GM19043 (cell line): ENCODE results near the gene MYLK4.

Experiments
- ATAC-seq: cut with Tn5 transposase; IDR thresholded peaks from one replicate; pipeline ENCODE4 v1.9.1; 2021; ENCODE audit warnings: low read depth; ENCODE audit not compliant: unreplicated experiment

The MYLK4 gene

DNA sequence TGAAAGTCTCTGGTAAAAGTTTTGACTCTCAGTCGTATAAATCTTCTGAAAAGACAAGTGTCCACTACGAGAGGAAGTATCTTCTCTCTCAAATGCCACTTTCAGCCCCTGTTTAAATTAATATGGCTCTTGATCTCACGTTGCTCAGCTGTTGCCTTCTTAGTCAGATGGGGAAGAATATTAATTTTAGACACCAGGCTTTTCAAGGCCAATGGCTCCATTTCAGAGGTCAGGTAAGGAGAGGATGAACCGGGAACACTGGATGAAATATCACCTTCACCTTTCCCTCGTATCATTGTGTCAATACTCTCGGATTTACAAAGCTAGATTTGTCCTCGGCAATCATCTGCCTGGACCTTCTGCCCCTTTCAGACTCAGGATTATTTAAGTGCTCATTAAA is at the start of gene MYLK4:
Gene MYLK4 (minus strand): TSS at position 91 of the 400 bp plus-strand sequence. CDS start 1,628 bp downstream, outside the sequence.
- no peak for ATAC-seq

DNA sequence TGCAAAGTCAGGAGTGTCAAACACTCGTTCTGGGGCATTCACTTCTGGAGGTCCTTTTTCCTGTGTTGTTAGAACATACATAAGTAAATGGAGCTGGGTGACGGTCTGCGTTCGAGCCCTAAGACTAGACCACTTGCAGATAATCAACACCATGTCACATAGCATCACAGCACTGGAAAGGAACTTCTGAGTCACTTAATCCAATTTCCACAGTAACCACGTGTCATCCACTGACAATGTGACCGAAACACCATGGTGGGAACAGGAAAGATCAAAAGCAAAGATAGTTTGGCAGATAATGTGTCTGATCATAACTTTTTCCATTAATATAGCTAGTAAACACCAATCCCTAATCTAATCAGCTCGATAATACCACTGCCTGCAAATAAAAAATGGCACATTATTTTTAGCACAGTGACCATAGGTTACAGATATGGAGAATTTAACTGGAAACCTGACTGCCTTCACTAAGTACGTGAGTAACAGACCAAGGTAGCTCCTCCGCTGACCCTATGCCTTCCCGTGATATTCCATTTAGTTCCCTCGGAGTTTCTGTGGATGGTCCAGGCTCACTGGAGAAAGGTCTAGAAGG is 49.3 kb upstream of the MYLK4 start:
- ATAC-seq = no peak

DNA sequence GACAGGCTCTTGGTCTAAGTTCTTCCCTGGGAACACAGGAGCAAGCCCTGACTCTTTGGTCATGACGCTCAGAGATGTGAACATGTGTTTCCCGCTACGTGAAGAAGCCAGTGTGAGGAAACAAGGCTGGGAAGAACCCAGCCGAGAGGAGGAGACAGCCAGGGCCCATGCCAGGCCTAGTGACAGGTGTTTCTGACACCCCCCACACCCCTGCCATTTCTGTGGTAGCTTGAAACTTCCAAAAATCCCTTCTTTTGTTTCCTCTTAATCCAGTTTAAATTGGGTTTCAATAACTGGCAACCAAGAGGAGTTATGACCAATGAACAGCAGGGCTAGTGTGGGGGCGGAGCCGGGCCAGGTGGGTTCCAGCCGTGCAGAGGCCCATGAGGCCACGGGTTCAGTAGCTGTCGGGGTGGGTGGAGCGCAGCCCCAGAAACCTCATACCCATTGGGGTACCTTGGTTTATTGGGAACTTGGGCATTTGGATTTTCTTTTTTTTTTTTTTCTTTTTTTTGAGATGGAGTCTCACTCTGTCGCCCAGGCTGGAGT is 47.9 kb upstream of the MYLK4 start:
- ATAC-seq = no peak

DNA sequence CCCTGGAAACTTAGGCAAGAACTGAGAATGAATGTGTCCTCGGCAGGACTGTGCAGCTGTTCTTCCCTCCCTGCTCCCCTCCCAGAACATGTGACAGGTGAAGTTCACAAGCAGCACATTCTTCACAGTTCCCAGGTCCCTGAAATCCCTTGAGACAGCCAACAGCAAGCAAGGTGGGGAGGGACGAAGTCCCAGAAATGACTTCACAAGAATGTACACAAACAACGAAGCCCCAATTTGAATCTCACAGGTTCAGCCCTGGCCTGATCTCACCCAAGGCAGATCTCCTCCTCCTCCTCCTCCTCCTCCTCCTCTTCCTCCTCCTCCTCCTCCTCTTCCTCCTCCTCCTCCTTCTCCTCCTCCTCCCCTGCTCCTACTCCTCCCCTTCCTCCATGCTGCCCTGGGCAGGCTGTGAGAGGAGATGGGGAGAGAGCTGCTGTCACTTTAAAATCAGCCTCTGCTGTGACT is 46.9 kb upstream of the MYLK4 start:
- no peak for ATAC-seq

DNA sequence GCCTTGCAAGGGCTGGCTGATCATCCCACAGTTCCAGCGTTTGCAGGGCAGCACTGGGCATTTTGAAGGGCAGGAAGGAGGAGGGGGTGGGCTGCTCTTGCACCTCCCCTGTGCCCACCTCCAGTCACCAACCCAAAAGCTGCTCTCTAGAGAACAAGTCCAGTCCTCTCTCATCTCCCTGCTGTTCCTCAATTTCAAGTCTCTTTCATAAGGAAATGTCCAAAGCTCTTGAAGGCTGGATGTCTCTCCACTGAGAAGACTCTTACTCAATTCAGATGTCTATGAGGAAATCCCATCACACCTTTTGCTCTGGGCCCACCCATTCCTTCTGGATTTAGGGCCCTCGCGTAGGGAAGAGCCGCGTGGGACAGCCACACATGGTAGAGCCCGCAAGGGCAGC is 46.1 kb upstream of the MYLK4 start:
- ATAC-seq = no peak

DNA sequence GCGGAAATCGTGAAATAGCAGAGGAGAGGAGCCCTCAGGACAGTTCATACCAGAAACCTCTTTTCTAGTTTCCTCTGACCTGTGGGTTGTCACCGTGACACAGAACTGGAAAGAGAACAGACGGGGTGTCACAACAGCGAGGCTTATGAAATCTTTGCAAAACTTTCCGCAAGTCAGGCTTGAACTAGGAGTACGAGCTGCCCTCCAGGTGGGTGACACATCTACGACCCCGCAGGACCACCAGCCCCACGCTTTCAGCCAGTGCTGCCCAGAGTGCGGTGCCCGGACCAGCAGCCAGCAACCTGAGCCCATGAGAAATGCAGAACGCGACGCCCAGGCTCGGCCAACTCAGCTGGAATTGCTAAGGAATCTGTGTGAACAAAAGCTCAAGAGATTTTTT is 45.2 kb upstream of the MYLK4 start:
- ATAC-seq = no peak

DNA sequence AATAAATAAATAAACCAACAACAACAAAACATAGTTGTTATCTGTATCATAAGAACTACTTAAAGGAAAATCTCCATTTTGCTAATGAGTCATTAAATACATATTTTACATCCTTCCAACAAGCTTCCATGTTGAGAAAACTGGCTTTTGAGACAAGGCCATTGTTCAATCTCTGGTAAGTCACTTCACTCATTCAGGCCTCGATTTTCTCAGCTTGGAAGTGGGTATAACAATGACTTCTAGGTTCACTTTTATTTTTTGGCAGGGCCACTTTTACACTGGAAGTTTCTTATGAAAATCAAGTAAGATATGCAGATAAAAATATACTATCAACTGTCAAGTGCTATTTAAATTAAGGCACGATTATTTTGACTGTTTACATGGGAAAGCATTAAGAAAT is 44.4 kb upstream of the MYLK4 start:
- ATAC-seq = no peak

DNA sequence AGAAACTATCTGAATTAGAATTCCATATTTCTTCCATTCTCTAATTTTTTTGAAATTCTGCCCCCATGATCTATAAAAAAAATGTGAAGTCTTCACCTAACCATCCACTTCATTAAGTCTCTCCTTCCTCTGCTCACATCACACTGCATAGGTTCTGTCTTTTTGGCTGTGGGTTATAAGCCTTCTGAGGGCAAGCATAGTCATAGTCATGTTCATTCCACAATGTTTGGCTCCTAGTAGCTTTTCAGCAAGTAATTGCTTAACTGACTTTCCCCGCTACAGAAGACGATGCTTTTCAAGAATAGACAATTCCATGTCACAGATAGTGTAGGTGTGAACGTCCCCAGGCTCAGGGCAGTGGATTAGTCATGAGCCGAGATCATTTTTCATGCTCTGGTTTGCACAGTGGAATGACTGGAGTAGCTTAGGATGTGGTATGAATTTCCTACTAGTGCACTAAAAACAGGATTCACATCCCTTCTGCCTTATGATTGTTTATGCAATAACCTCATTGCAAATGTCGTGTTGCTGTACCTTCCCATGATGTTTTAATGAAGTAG is 43.5 kb upstream of the MYLK4 start:
- no peak for ATAC-seq

DNA sequence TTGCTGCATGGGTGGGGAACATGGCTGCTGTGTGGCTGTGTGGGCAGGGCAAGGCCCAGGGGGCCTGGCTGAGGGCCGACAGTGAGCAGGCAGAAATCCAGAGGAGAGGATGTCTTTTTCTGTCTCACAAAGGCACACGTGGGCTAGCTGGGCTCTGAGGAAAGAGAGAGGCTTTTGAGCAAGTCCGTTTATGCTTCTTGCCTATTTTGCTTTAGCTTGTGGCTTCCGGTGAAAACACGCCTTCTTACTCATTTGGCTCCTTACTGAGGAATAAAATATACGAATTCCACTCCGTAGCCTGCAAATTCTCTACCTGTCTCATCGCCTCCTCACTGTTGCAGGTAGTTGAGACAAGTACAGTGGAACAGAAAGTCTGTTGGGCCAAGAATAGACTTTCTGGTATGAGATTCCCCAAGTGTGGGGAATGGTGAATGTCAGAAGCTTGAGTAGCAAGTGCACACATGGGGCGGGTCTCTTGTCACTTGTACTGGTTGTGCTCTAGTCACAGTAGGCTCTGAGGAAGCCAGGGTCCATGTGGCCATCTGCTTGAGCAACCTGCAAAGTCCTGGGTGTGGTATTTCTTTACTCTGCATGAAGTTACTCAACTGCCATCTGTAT is 42.9 kb upstream of the MYLK4 start:
- no peak for ATAC-seq

DNA sequence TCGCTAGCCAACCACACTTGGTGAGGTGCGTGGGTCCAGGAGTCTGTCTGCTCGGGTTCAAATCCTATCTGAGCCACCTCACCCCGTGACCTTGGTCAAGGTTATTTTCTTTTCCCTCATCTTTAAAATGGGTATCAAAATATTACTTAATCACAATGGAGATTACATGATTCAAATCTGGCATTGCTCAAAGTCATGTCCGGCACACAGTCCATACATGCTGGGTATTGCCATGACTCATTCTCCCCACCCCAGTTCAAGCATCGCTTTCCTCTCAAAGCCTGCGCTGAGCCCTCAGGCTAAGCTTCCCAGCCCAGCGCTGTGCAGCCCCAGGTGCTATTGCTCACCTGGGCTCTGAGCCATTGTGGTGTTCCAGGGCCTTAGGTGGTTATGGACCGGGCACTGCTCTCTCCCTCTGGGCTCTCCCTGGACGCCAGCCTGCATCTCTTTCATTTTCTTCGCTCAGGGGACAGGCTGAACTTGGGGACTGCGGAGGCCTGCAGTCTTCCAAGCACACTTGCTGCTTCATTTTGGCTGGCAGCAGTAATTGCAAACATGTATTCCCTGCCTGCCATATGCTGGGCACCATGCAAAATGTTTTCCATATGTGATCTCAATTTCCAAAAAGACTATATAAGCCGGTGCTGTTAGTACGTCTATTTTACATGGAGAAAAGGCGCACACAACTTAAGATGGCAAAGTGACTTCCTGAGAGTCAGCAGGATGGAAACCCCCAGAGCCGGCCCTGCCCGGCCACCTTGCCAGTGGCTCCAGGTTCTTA is 41.8 kb upstream of the MYLK4 start:
- no peak for ATAC-seq

DNA sequence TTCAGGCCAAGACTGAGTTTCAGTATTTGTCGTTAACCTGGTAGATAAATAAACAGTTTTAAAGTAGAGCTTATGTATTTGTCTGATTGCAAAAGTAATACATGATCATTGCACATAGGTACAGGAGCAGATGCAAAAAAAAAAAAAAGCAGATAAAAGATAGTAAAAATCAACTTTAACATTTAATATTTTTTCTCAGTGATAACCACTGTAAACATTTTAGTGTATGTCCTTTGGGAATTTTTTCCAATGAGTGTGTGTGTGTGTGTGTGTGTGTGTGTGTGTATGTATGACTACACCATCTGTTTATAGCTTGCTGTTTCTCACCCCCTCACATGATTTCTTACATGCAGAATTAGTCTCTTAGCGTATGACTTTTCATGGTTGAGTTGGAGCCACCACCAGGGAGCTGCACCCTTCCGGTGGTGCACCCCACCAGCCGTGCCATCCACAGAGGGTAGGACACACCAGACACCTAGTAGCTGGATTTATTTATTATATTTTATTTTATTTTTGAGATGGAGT is 40.8 kb upstream of the MYLK4 start:
- no peak for ATAC-seq

DNA sequence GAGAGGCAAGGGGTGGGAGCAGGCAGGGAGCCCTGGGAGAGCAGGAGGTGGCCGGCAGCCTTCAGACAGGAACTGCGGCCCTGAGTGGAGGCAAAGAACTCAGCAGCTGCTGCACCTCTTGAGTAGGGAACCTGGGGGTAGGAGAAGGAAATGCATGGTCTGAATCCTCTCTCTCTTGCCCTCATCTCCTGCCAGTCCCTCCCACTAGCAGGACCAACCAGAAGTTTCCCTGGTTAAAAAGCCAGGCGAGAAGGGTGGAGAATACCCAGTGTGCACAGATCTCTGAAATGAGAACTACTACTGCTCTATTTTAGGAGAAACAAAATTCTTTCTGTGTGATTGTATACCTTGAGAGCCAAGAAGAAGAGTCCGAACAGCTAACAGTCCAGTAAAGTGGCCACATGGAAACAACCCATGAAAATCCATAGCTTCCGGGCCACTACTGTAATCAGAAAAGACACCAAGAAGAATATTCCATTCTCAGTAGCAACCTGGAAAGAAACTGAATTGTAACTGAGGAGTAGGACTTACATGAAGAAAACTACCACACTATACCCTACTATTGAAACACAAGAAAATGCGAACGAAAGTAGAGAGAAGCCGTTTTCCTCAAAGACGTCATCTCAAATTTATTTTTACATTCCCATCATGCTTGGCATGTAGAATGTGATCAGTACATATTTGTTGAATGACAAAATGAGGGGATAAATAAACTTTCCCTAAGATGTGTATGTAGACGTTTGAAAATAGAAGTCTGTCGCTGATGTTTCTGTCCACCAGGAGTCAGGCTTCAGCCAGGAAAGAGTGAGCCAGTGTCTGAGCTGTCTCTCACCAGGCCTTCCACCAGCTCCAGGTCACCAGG is 40.1 kb upstream of the MYLK4 start:
- peak; percentile 68 for ATAC-seq

DNA sequence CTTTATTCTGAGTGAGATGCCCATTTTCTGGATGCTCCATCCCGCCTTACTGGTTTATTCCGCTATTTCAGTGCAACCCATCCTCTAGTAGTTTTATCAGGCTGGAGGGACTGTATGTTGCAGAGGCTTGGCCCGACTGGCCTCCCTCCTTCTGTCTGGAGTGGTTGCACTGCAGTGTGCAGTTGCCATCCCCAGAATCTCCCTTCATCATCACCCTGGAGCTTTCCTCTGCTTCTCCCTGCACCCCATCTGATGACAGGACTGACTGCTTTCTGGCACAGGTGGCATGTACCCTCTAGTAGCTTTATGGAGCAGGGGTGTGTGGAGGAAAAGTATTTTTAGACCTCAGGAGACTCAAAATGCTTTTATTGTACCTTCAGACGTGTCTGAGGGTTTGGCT is 35.5 kb upstream of the MYLK4 start:
- ATAC-seq = no peak

DNA sequence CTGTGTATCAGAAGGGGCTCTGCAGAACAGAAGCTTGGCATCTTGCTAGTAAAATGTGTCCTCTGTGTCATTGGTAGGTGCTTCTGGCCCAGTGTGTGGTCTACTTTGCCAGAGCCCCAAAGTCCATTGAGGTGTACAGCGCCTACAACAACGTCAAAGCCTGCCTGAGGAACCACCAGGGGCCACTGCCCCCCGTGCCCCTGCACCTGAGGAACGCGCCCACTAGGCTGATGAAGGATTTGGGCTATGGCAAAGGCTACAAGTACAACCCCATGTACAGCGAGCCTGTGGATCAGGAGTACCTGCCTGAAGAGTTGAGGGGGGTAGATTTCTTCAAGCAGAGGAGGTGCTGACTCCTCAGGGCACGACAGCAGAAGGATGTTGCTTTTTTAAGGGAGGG is 34.2 kb upstream of the MYLK4 start:
- ATAC-seq = no peak

DNA sequence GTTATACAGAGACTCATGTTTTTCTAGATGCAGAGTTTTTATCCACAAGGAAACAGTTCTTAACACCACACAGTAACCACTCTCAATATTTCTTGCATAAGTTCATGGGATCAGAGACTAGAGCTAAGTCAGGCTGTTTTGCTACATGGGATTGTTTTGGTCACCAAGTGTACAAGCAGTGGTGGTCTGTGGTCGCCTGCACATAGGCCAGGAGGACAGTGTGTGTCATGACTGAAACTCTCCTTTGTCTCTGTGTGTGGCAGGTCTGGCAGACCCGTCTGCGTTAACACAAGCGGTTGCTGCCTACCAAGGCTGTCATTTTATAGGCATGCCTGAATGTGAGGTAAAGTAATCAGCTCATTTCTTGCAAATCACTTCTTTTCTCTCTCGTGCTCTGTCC is 33.3 kb upstream of the MYLK4 start:
- ATAC-seq = no peak

DNA sequence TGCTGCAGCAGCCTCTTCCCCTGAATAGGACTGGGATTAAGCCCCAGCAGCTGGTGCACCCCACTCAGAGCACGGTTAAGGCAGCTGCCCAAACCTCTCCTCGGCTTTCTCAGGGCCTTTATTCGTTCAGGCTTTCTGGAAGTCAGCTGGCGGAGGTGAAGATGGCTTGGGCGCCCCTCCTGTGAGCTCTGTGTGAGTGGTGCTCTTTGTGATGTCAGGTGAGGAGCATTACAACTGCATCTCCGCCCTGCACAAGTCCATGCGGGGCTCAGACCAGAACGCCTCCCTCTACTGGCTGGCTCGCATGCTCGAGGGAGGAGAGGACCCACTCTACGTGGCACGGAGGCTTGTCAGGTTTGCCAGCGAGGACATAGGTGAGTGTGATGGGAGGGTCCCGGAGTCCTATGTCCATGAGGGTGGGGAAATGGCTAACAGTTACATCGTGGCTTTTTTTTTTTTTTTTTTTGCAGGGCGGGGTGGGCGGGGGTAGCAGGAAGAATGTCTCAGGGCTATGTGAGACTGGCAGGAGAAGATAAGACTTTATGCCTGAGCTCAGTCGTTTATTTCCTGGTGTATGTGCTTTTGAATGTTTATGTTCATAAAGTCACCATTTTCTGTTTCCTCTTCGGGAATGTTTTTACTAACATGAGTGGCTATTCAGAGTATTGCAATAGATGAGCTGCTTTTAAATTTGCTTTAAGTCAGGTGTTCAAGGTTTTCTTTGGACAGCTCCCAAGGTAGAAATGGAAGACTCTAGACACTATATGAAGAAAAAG is 32.7 kb upstream of the MYLK4 start:
- ATAC-seq = no peak

DNA sequence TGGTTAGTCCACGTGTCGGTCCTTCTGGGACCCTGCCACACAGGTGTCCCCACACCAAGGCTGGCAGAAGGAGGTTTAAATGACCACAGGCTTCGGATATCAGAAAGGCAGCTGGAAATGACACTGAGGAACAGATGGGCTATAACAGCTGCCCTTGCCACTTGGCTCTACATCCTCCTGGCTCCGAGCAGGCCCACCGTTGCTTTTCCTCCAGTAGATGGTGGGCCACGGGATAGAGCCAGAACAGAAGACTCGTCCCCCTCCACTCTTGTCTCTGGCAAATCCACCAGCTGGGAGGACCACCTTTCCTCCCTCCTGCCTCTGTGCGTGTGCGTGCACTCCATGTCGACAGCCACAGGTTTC is 32.1 kb upstream of the MYLK4 start:
- no peak for ATAC-seq

DNA sequence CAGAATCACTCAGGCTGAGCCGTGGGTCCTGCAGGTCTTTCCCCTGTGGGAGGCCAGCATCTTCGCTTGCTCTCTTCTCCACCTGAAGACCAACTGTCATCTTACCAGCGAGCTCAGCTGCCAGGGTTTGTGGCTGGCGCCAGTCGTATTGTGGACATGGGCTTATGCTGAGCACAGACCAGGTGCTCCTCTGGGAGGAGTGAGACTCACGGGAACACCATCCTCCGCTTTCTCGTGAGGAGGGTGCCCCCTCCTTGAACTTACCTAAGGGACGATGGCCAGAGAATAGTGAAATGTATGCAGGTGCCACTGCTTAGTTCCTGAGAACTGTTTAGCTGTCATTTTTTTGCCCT is 31.6 kb upstream of the MYLK4 start:
- no peak for ATAC-seq

DNA sequence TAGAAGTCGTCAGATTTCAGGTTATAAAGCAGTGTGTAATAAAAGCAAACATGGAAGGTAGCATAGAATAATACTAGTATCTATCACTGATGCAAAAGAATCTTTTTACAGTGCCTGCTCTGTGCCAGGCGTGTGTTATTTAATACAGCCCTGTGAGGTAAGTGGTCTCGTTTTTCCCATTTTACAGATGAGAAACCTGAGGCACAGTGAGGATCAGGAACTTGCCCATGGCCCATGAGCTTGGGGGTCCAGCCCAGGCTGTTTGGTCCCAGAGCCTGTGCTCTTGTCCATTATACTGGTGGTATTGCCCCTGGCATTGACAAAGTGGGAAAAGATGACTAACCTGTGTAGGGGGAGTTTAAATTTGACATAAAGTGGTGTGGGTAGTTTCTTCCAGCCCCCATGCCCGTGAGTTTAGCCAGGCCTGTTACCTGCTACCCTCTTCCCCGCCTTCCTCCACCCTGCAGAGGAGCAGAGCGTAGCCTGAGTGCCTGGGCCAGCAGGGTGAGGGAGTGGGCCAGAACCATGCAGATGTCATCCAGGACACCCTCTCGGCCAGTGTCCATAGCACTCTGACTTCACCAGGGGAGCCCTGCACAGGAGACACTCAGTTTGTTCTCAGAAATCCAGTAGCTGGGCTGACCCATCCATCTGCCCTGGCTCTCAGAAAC is 31.1 kb upstream of the MYLK4 start:
- ATAC-seq = no peak
